ENCODE measurements around the gene SLC39A11. TPM values are rescaled to one million over a fixed set of nuclear protein-coding genes. Genes with fewer than 3 reads are reported as not detected.

Gene SLC39A11
- total RNA-seq, 1 donor from 2014 or later, result 21.5 TPM

GRCh38 chr17:72614476-72614870 lies 478.0 kb downstream of the SLC39A11 start:
- Mint-ChIP-seq H3K9me3 (ENCODE audit: unreplicated experiment) (no peaks in the 10 kb centered on the region), H3K4me1 (ENCODE audit: low read depth, unreplicated experiment) (peaks cover 27% of the 10 kb centered on the region), H3K36me3 (ENCODE audit: low read depth, unreplicated experiment) (no peaks in the 10 kb centered on the region), H3K4me3 (ENCODE audit: unreplicated experiment) (no peak overlapping the region), H3K27ac (ENCODE audit: unreplicated experiment) (peak overlapping the region; percentile 89), H3K27me3 (ENCODE audit: low read depth, unreplicated experiment) (peaks cover 3% of the 10 kb centered on the region)
- peak overlapping the region; percentile 70 for H3K9ac ChIP-seq (ENCODE audit: low read length)
- H2AFZ ChIP-seq (ENCODE audit: low read depth, low read length), result peak overlapping the region; percentile 6
- no peak overlapping the region for H3K4me3 ChIP-seq (ENCODE audit: insufficient read depth, low read depth, low read length)
- H3K27ac ChIP-seq (ENCODE audit: low read depth, low read length), result peak overlapping the region; percentile 65
- FAIRE-seq, result no peak
- TF ChIP-seq CTCF (IDR thresholded peaks at IDR 0.05; ENCODE audit: insufficient read depth, low read depth, low read length) (no peak), EZH2 (IDR thresholded peaks at IDR 0.05; ENCODE audit: insufficient read depth, low read length) (no peak)
- H3K79me2 ChIP-seq (ENCODE audit: insufficient read depth, low read length), result no peaks in the 10 kb centered on the region
- DNase-seq (ENCODE audit: low read depth), result peak; percentile 47
- no peaks in the 10 kb centered on the region for H3K9me3 ChIP-seq (ENCODE audit: insufficient read depth, low read depth, low read length)
- H3K4me2 ChIP-seq (ENCODE audit: low read length), result peak overlapping the region; percentile 75
- no peaks in the 10 kb centered on the region for H3K27me3 ChIP-seq (ENCODE audit: insufficient read depth, low read length)
- no peaks in the 10 kb centered on the region for H4K20me1 ChIP-seq (ENCODE audit: insufficient read depth, low read length)
- peaks cover 33% of the 10 kb centered on the region for H3K4me1 ChIP-seq (ENCODE audit: insufficient read depth, low read length)
- H3K36me3 ChIP-seq (ENCODE audit: insufficient read depth, low read length), result no peaks in the 10 kb centered on the region

- DNase-seq (ENCODE audit: low read depth), result peak; percentile 74
- no peaks in the 10 kb centered on the region for H4K20me1 ChIP-seq (ENCODE audit: insufficient read depth, low read length)
- no peak overlapping the region for H3K9ac ChIP-seq (ENCODE audit: low read length)
- no peaks in the 10 kb centered on the region for H3K36me3 ChIP-seq (ENCODE audit: insufficient read depth, low read length)
- H3K4me1 ChIP-seq (ENCODE audit: insufficient read depth, low read length), result peaks cover 39% of the 10 kb centered on the region
- H3K27ac ChIP-seq (ENCODE audit: low read depth, low read length), result peak overlapping the region; percentile 65
- H3K79me2 ChIP-seq (ENCODE audit: insufficient read depth, low read length), result no peaks in the 10 kb centered on the region
- no peaks in the 10 kb centered on the region for H3K36me3 Mint-ChIP-seq (ENCODE audit: low read depth, unreplicated experiment)
- TF ChIP-seq CTCF (IDR thresholded peaks at IDR 0.05; ENCODE audit: insufficient read depth, low read depth, low read length), result no peak
- no peak for TF ChIP-seq EZH2 (IDR thresholded peaks at IDR 0.05; ENCODE audit: insufficient read depth, low read length)
- FAIRE-seq, result no peak
- H3K9me3 ChIP-seq (ENCODE audit: insufficient read depth, low read depth, low read length), result no peaks in the 10 kb centered on the region
- peak overlapping the region; percentile 75 for H3K4me2 ChIP-seq (ENCODE audit: low read length)
- H2AFZ ChIP-seq (ENCODE audit: low read depth, low read length), result no peak overlapping the region
- H3K27me3 ChIP-seq (ENCODE audit: insufficient read depth, low read length), result no peaks in the 10 kb centered on the region
- H3K4me3 Mint-ChIP-seq (ENCODE audit: unreplicated experiment), result no peak overlapping the region
- H3K4me3 ChIP-seq (ENCODE audit: insufficient read depth, low read depth, low read length), result no peak overlapping the region
- H3K4me1 Mint-ChIP-seq (ENCODE audit: low read depth, unreplicated experiment), result peaks cover 27% of the 10 kb centered on the region
- H3K9me3 Mint-ChIP-seq (ENCODE audit: unreplicated experiment), result no peaks in the 10 kb centered on the region
- peaks cover 3% of the 10 kb centered on the region for H3K27me3 Mint-ChIP-seq (ENCODE audit: low read depth, unreplicated experiment)
- peak overlapping the region; percentile 47 for H3K27ac Mint-ChIP-seq (ENCODE audit: unreplicated experiment)
These were observed 478.6 kb downstream of the SLC39A11 start for GRCh38 chr17:72613806-72614292.

- H3K9ac ChIP-seq (ENCODE audit: low read length), result no peak overlapping the region
- H3K79me2 ChIP-seq (ENCODE audit: insufficient read depth, low read length), result no peaks in the 10 kb centered on the region
- DNase-seq (ENCODE audit: low read depth) (no peak), FAIRE-seq (no peak)
- peak overlapping the region; percentile 75 for H3K4me2 ChIP-seq (ENCODE audit: low read length)
- Mint-ChIP-seq H3K9me3 (ENCODE audit: unreplicated experiment) (peaks cover 4% of the 10 kb centered on the region), H3K4me3 (ENCODE audit: unreplicated experiment) (no peak overlapping the region), H3K27ac (ENCODE audit: unreplicated experiment) (peak overlapping the region; percentile 47), H3K27me3 (ENCODE audit: low read depth, unreplicated experiment) (peaks cover 3% of the 10 kb centered on the region), H3K36me3 (ENCODE audit: low read depth, unreplicated experiment) (no peaks in the 10 kb centered on the region), H3K4me1 (ENCODE audit: low read depth, unreplicated experiment) (peaks cover 27% of the 10 kb centered on the region)
- H3K4me1 ChIP-seq (ENCODE audit: insufficient read depth, low read length), result peaks cover 39% of the 10 kb centered on the region
- H3K36me3 ChIP-seq (ENCODE audit: insufficient read depth, low read length), result no peaks in the 10 kb centered on the region
- TF ChIP-seq CTCF (IDR thresholded peaks at IDR 0.05; ENCODE audit: insufficient read depth, low read depth, low read length) (no peak), EZH2 (IDR thresholded peaks at IDR 0.05; ENCODE audit: insufficient read depth, low read length) (no peak)
- no peaks in the 10 kb centered on the region for H3K9me3 ChIP-seq (ENCODE audit: insufficient read depth, low read depth, low read length)
- no peaks in the 10 kb centered on the region for H4K20me1 ChIP-seq (ENCODE audit: insufficient read depth, low read length)
- H3K27ac ChIP-seq (ENCODE audit: low read depth, low read length), result peak overlapping the region; percentile 65
- H2AFZ ChIP-seq (ENCODE audit: low read depth, low read length), result no peak overlapping the region
- no peak overlapping the region for H3K4me3 ChIP-seq (ENCODE audit: insufficient read depth, low read depth, low read length)
- no peaks in the 10 kb centered on the region for H3K27me3 ChIP-seq (ENCODE audit: insufficient read depth, low read length)
These were observed 479.1 kb downstream of the SLC39A11 start for GRCh38 chr17:72613396-72613795.

Measured in astrocyte (in vitro differentiated cells and primary cell).